GM10266 (cell line): ENCODE measurements around the gene NQO1.

Source experiments
- DNase-seq: peaks from one replicate; pipeline ENCODE4 v3.0.0; 2012; ENCODE audit errors: extremely low spot score
- TF ChIP-seq, protein P1 (sequence below): IDR thresholded peaks from 2 replicates; pipeline ENCODE4 v1.5.1; 2012; ENCODE audit warnings: mild to moderate bottlenecking, low read depth; ENCODE audit not compliant: control insufficient read depth, insufficient read depth; ENCODE audit errors: missing control alignments

The NQO1 gene

DNA sequence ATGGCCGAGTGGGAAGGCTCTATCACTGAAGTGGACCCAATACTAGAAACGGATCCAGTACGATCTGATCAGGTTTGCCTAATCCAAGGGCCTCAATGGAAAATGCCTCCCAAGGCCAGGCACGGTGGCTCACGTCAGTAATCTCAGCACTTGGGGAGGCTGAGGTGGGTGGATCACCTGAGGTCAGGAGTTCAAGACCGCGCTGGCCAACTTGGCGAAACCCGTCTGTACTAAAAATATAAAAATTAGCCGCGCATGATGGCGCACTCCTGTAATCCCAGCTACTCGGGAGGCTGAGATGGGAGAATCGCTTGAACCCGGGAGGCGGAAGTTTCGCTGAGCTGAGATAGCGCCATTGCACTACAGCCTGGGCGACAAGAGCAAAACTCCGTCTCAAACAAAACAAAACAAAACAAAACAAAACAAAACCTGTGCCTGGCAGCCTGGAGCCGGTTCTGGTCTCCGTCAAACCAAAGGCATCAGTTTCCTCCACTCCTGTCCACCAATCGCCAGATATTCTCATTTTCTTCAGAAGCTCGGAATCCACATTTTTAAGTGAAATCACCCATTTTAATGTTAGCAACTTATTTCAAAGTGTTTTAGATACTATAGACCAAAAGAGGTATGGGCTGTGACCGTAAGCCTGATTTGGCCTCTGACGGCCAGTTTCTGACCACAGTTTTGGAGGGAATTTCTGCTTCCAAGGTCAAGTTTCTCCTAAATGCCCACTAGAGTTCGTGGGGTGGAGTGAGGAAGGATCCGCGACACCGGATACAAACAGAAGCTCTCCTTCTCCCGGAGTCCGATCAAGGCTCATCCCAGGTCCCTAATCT lies 664 bp downstream of the NQO1 start:
- no peak for DNase-seq
- TF ChIP-seq, protein P1, sequence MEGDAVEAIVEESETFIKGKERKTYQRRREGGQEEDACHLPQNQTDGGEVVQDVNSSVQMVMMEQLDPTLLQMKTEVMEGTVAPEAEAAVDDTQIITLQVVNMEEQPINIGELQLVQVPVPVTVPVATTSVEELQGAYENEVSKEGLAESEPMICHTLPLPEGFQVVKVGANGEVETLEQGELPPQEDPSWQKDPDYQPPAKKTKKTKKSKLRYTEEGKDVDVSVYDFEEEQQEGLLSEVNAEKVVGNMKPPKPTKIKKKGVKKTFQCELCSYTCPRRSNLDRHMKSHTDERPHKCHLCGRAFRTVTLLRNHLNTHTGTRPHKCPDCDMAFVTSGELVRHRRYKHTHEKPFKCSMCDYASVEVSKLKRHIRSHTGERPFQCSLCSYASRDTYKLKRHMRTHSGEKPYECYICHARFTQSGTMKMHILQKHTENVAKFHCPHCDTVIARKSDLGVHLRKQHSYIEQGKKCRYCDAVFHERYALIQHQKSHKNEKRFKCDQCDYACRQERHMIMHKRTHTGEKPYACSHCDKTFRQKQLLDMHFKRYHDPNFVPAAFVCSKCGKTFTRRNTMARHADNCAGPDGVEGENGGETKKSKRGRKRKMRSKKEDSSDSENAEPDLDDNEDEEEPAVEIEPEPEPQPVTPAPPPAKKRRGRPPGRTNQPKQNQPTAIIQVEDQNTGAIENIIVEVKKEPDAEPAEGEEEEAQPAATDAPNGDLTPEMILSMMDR = no peak

DNA sequence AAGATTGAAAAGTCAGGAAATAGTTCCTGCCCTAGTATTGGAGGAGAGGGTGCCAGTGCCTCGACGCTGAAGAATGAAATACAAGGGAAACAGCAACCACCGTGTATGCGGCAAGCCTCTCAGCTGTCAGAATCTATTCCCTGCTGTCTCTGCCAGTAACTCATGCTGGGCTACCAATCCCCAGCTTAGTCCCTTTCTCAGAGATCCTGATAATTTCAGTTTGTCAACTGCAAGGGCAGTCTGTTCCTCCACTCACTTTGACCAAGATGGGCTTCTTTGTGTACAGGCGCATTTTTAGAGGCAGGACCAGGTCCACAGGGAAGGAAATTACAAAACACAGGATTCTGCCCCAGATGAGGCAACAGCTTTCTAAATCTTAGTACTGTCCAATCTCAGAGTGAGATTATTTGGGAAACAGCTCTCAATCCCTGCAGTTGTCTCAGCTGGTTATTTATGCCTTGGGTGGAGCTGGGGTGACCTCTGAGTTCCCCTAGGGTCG lies 1.3 kb downstream of the NQO1 start:
- DNase-seq = no peak
- TF ChIP-seq, protein P1 = no peak

DNA sequence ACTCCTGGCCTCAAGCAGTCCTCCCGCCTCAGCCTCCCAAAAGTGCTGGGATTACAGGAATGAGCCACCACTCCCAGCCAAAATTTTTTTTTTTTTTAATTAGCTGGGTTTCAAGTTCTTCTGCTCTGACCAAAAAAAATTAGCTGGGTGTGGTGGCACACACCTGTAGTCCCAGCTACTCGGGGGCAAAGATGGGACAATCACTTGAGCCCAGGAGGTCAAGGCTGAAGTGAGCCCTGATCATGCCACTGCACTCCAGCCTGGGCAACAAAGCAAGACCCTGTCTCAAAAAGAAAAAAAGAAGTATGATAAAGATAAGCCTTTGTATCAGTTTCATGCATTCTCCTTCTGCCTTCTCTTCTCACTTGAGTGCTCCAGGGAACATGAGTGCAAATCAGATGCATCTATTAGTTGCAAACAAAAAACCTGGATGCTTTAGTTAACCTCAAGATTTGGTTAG lies 1.9 kb downstream of the NQO1 start:
- TF ChIP-seq, protein P1 = no peak
- no peak for DNase-seq

DNA sequence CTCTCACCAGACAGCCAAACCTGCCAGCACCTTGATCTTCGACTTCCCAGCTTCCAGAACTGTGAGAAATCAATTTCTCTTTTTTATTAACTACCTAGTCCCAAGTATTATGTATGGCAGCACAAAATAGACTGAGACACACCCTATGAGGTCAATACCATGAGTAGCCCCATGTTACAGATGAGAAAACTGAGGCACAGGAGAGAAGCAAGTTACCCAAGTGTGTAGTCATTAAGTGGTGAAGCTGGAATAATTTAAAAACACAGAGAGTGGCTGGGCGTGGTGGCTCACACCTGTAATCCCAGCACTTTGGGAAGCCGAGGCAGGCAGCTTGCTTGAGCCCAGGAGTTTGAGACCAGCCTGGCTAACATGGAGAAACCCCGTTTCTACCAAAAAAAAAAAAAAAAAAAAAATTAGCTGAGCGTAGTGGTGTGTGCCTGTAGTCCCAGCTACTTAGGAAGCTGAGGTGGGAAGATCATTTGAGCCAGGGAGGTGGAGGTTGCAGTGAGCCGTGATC lies 4.9 kb downstream of the NQO1 start:
- DNase-seq = no peak
- TF ChIP-seq, protein P1 = no peak

DNA sequence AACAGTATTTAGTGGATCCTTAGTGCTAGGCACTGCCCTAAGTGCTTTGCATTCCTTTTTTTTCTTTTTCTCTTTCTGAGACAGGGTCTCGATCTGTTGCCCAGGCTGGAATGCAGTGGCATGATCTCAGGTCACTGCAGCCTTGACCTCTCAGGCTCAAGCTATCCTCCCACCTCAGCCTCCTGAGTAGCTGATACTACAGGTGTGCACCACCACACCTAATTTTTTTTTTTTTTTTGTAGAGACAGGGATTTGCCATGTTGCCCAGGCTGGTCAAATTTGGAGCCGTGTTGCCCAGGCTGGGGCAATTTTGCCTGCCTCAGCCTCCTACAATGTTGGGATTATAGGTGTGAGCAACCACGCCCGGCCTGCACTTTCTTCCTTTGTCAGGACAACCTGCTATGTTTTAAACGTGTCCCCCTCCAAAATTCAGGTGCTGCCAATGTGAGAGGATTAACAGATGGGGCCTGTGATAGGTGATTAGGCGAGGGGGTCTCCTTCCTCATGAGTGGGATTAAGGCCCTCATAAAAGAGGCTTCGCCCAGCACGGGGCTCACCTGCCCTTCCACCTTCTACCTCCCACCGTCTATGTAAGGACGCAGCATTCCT lies 5.4 kb downstream of the NQO1 start:
- TF ChIP-seq, protein P1 = no peak
- no peak for DNase-seq

DNA sequence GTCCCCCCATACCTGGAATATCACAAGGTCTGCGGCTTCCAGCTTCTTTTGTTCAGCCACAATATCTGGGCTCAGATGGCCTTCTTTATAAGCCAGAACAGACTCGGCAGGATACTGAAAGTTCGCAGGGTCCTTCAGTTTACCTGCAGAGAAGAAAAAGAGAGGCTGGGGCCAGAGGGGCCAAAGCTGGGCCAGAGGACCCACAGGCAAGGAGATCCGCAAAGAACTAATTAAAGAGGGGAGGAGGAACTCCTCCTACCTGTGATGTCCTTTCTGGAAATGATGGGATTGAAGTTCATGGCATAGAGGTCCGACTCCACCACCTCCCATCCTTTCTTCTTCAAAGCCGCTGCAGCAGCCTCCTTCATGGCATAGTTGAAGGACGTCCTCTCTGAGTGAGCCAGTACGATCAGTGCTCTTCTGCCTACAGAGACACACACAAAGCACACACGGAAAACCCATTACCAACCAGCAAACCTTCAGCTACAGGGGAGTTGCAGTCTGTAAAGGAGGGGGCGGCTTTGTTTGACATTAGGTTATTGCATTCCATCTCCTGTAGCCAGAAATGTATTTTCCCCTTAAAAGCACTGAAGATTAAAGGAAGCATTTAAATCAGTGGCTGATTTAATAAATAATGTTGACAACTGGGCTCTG lies 8.1 kb downstream of the NQO1 start:
- DNase-seq = no peak
- TF ChIP-seq, protein P1 = no peak
